HG03432 (cell line): ENCODE results near the gene APRT.
A peak's percentile ranks its signal among the peaks of the same experiment; 100 is the strongest.
"Not testable (repeated sequence)": the region's sequence is repeated elsewhere in the genome, so short reads cannot be mapped to it uniquely, and the experiment has no call there.

Experiments
- ATAC-seq: cut with Tn5 transposase; IDR thresholded peaks from one replicate; pipeline ENCODE4 v1.9.1; 2021; ENCODE audit warnings: mild to moderate bottlenecking, moderate library complexity; ENCODE audit not compliant: unreplicated experiment

Gene APRT

DNA sequence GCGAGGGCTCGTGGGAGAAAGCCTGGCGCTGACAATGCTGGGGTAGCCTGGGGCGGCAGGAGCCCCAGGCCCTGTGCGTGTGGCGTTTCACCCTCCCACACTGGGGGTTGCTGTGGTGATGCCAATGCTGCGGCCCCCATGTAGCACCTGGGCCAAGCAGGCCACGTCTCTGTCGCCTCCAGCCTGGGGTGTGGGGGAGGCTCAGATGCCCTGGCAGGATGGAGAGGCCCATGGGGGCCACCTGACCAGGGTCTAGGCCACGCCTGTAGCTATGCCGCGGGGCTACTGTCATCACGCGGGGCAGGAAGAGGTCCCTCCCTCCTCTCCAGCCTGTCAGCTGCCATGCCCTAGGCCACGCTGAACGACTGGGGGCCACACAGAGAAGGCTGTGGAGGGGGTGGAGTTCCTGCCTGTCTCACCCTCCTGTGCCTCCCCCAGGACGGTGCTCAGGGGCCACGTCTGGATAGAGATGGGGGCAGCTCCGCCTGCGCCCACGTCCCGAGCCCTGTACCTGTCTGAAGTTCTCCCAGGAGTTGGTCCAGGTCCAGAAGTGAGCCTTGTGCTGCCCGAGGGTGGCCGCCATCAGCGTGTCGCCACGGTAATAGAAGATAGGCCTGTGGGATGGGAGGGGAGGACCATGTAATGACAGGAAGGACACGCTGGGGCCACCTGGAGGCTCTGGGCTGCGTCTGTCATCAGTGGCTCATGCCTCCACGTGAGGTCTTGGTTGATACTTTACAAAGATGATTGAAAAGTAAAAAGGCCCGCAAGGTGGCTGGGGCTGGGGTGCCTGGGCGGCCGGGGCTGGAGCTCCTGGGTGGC lies 12.7 kb upstream of the APRT start:
- no peak for ATAC-seq

DNA sequence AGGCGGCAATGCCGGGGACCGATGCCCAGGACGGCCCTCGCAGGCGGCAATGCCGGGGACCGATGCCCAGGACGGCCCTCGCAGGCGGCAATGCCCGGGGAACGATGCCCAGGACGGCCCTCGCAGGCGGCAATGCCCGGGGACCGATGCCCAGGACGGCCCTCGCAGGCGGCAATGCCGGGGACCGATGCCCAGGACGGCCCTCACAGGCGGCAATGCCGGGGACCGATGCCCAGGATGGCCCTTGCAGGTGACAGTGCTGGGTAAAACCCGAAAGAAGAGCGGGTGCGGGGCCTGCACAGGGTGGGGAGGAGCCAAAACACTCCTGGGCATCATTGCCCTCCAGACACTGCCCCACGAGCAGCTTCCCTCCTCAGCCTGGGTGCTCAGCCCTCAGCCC lies 11.9 kb upstream of the APRT start:
- not testable (repeated sequence) for ATAC-seq

GRCh38 chr16:88822281-88823040 lies 10.7 kb upstream of the APRT start:
- no peak for ATAC-seq

DNA sequence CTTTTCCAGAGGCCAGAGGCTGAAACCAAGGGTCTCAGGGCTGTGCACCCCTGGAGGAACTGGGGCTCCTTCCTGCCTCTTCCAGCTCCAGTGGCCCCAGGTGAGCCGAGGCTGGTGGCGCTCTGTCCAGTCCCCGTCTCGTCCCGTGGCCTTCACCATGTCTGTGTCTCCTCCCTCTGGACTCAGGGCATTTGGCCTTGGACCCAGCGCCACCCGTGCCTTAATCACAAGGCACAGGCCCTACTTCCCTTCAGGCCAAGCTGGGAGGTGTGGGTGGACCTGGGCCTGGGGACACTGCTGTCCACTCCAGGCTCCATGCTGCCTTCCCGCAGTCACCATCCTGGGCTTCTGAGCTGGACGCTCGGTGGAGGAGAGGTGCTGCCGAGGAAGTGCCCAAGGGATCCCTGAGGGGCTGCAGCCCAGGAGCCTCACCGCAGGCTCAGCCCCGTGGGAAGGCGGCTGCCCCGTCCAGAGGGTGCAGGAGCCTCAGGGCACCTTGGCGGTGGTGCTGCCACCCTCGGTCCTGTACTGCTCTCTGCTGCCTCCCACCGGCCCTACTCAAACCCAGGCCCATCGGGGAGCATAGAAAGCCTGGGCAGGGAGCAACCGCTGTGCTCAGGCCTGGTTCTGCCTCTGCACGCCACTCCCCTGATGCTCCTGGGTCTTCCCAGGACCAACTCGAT lies 9.6 kb upstream of the APRT start:
- ATAC-seq: no peak

DNA sequence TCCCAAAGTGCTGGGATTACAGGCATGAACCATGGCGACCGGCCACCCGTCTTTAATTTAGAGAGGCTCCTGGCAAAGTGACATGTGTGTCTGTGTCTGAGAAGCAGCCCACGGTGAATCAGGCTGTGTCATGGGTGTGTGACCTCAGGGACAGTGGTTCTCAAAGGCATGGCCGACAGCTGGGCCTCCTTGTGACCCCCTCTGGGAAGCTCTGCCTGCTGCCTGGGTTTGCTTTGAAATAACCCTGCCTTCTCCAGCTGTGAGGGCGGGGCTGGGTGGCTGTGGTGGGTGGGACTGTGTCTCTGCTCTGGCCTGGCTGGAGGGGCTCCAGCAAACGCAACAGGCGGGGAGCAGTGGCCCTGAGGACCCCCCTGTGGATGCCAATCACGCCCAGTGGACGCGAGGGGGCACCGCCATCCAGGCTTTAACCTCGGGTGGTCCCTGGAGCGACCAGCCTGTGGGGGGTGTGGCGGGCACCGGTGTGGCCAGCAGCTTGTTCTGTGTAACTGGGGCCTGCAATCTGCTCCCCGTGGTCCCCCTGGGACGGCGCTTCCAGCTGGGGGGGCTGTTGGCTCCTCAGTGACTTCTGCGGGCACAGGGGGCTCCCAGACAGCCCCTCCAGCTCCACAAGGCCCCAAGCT lies 8.8 kb upstream of the APRT start:
- no peak for ATAC-seq

DNA sequence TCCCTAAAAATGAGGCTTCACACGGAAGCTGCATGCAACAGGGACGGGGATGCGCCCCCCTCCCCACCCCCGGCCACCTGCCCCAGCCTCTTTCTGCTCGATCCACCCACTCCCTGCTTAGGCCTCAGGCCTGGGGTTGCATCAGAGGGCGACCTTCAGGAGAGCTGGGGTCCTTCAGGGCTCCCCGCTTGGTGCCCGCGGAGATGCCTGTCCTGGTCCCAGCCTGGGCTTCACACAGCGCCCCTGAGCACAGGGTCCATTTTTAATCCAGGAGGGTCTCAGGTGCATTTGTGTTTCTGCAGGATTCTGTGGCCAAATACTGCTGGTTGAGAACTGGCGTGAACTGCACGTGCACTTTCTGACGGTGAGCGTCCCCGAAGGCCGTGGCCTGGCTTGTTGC lies 7.4 kb upstream of the APRT start:
- ATAC-seq: no peak

DNA sequence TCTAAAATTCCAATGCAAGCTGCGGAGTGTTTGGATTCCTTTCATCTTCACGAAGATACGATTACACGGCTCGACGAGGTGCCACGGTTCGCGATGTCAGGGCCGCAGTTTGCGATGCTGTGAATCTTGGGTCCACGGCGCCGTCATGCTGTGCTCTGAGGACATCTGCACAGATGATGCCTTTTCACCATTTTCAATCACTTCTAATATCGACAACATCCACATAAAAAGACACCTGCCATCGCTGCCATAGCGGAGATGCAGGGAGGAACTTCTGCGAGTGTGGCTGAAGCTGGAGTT lies 6.8 kb upstream of the APRT start:
- ATAC-seq: no peak

DNA sequence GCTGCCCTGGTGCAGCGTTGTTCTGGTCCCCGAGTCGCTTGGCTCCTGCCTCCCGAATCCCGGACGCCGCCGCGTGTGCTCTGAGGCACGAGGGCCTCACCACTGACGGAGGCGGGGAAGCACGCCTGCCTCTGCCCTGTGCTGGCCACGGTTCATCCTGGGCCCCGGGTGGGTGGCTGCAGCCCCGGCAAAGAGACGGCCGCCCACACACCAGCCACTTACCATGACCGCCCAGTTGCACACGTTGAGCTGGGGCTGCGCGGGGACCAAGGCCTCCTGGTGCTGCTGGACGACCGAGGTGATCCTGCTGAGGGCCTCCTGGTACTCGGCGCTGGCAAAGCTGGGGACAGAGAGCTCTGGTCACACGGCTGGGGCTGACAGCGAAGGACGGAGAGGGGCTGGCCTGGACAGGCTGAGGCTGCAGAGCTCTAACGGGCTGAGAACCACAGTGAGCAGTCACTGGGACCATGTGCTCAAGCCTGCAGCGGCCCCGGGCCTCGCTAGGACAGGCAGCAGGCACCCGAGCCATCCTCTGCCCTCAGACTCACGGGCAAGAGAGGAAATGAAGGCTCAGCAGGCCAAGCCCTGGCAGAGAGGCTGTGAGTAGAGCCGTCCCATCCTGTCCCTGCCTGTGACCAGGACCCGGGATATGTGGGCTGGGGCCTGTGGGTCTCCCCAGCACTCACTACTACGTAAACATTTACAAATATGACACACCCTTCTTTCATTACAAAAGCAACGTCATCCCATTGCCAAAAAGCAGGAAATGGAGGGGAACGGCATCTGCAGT lies 6.3 kb upstream of the APRT start:
- ATAC-seq: no peak

GRCh38 chr16:88816736-88817535 lies 5.2 kb upstream of the APRT start:
- ATAC-seq: no peak

- ATAC-seq: no peak
Measured at GRCh38 chr16:88815901-88816589, 4.3 kb upstream of the APRT start.

- no peak for ATAC-seq
Measured at GRCh38 chr16:88815227-88815626, 3.5 kb upstream of the APRT start.

GRCh38 chr16:88814144-88814502 lies 2.4 kb upstream of the APRT start:
- no peak for ATAC-seq

- ATAC-seq: no peak
Measured at GRCh38 chr16:88813269-88814143, 1.8 kb upstream of the APRT start.

DNA sequence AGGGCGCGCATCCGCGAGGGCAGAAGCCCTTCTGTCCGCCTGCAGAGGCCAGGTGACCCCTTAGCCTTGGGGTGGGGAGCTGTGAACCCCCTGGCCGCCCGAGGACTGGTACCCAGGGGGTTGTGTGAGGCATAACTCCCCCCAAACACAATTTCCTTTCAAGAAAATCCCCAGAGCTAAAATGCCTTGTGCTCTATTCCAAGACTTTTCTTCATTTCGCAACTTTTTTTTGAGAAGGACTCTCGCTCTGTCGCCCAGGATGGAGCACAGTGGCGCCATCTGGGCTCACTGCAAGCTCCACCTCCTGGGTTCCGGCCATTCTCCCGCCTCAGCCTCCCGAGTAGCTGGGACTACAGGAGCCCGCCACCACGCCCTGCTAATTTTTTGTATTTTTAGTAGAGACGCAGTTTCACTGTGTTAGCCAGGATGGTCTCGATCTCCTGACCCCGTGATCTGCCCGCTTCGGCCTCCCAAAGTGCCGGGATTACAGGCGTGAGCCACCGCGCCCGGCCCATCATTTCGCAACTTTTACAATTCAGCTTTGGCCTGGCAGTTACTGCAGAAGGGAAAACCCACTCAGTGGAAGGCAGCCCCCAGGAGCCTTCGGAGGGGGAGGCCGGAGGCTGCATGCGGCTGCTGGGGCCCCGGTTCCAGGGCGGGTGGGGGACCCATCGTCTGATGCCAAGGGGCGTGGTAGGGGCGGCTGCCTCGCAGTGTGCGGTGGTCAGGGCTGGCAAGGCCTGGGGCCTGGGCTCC lies 963 bp upstream of the APRT start:
- no peak for ATAC-seq

DNA sequence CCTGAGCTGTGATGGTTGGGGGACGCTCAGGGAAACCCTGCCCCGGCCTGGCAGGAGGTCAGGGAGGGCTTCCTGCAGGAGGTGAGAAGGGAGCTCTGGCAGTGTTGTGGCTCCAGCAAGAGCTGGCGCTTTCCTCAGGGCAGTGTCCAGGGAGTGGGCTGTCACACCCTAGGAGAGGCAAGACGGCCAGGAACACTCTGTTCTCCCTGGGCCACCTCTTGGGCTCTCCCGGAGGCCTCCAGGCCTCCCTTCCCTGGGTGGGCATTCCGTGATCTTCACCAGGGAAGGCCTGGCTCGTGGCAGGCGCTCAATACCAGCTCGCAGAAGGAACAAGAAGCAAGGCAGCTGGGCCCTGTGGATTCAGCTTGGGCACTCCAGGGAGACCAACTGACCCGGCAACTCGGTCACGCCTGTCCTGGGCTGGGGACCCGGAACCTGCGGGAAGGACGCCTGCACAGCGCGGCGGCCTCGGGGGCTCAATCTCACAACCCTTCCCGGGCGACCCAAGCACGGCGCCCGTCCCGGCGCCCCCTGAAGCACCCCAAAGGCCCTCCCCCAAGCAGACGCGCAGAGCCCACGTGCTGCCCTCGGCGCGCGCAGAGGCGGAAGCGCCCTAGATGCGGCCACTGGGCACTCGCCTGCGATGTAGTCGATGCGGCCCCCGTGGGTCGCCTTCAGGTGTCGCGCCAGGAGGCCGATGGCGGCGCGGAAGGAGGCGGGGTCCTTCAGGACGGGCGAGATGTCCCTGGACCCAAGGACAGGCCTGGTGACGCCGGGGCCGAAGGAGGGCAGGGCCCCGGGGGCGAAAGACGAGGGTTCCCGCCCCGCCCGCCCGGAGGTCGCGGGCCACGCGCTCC lies 588 bp downstream of the APRT start:
- peak; percentile 59 for ATAC-seq

DNA sequence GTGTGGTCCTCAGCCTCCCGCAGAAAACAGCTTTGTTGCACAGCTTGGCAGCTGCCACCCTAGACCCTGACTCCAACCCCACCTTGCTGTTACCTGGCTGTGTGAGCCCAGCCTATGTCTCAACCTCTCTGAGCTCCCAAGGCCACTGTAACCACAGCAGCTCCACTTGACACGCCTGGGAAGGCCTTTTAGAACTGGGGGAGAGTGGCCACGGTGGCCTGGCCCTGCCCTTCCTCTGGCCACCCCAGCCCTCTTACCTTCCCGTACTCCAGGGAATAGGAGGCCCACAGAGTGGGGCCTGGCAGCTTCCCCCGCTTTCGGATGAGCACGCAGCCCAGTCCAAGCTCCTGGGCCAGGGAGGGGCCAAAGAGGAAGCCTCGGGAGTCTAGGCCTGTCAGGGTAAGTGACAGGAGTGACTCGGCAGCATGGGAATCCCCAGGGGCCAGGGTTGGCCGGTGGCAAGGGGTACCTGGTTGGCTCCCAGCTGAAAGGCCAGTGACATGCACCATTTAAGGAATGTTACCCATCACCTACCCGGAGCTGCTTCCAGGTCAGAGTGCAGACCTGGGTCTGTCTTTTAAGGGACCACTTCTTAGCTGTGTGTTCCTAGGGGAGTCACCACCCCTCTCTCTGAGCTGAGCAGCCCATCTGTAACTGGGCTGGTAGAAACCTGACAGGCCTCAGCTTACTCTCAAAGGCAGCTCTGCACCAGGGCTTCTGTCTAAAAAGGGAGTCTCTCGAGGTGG lies 1.4 kb downstream of the APRT start:
- no peak for ATAC-seq
